Putamen (tissue), 1 donor: Measurements from ENCODE around the gene OR10H4.
"Not testable (repeated sequence)": the region's sequence is repeated elsewhere in the genome, so short reads cannot be mapped to it uniquely, and the experiment has no call there.

Source experiments
- DNase-seq: peaks from one replicate; pipeline ENCODE4 v3.0.0-alpha.2; 2016; ENCODE audit warnings: low spot score

Gene OR10H4

GRCh38 chr19:15944401-15944800 lies 4.4 kb upstream of the OR10H4 start:
- DNase-seq: no peak

- DNase-seq: no peak
These were observed 3.5 kb upstream of the OR10H4 start for GRCh38 chr19:15945301-15945700.

DNA sequence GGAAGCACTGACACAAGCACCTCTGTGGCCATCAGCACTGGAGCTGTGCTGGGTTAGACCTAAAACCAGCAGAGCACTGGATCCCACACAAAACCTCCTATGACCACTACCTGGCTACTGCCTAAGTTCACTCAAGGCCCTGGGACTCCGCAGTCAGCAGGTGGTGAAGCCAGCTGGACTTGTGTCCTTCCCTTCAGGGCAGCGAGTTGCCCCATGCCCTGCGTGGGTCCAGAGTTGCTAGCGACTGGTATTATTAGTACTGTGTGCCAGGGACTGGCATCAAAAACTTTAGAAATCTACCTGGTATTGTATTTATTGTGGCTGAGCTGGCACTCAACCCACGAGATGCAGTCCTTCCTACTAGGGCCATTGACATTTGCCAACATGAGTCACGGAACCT lies 6.0 kb downstream of the OR10H4 start:
- DNase-seq: no peak

DNA sequence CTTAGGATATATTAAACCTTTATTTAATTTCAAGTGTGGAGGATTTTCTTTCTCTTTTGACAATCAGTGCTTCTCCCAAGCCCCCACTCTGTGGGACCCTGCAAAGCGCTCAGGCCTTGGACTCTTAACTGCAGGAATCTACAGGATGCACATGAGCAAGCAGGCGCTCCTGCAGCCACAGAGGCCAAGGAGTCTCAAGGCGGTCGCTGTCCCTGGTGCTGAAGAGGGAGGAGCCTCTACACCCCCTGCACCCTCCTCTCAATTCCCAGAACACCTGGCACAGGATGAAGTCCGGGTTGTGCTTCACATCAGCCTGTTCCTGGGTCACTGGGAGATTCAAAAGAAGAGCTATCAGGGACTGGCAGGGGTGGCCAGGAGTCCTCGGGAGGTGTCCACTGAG lies 13.5 kb downstream of the OR10H4 start:
- DNase-seq: no peak

GRCh38 chr19:15964231-15964630 lies 15.4 kb downstream of the OR10H4 start:
- no peak for DNase-seq

DNA sequence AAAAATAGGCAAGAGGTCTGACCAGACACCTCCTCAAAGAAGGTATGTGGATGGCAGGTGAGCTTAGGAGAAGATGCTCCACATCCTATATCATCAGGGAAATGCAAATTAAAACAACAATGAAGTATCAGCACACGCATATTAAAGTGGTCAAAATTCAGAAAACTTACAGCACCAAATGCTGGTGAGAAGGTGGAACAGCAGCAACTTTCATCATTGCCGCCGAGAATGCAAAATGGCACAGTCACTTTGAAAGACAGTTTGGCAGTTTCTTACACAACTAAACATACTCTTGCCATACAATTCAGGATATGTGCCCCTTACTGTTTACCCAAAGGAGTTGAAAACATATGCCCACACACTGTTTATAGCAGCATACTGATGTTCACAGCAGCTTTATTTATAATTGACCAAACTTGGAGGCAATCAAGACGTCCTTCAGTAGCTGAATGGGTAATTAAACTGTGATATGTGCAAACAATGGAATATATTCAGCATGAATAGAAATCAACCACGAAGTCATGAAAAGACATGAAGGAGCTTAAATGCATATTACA lies 22.5 kb downstream of the OR10H4 start:
- DNase-seq: no peak

DNA sequence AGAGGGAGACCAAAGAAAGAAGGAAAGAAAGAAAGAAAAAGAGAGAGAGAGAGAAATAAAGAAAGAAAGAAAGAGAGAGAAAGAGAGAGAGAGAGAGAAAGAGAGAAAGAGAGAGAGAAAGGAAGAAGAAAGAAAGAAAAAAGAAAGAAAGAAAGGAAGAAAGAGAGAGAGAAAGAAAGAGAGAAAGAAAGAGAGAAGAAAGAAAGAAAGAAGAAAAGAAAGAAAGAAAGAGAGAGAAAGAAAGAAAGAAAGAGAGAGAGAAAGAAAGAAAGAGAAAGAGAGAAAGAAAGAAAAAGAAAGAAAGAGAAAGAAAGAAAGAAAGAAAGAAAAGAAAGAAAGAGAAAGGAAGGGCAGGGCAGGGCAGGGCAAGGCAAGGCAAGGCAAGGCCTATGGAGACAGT lies 23.2 kb downstream of the OR10H4 start:
- DNase-seq: not testable (repeated sequence)

DNA sequence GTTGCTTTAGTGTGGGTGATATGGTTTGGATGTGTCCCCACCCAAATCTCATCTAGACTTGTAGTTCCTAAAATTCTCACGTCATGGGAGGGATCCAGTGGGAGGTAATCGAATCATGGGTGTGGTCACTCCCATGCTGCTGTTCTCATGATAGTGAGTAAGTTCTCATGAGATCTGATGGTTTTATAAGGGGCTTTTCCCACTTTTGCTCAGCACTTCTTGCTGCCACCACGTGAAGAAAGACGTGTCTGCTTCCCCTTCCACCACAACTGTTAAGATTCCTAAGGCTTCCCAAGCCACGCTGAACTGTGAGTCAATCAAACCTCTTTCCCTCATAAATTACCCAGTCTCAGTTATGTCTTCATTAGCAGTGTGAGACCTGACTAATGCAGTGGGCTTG lies 26.0 kb downstream of the OR10H4 start:
- no peak for DNase-seq

GRCh38 chr19:15976836-15977689 lies 28.3 kb downstream of the OR10H4 start:
- no peak for DNase-seq

GRCh38 chr19:15977690-15978089 lies 28.9 kb downstream of the OR10H4 start:
- no peak for DNase-seq

- DNase-seq: no peak
These were observed 30.5 kb downstream of the OR10H4 start for GRCh38 chr19:15979293-15979692.

- DNase-seq: not testable (repeated sequence)
These were observed 37.0 kb downstream of the OR10H4 start for GRCh38 chr19:15985831-15986230.

DNA sequence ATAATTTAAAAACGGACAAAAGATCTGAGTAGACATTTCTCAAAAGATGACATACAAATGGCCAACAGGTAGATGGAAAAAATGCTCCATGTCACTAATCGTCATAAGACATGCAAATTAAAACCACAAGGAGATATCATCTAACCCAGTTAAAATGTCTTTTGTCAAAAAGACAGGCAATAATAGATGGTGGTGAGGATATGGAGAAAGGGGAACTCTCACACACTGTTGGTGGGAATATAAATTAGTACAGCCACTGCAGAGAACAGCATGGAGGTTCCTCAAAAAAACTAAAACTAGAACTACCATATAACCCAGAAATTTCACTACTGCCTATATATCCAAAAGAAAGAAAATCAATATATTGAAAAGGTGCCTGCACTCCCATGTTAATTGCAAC lies 37.9 kb downstream of the OR10H4 start:
- DNase-seq: no peak

- DNase-seq: no peak
These were observed 41.1 kb downstream of the OR10H4 start for GRCh38 chr19:15989889-15990288.

- no peak for DNase-seq
These were observed 42.8 kb downstream of the OR10H4 start for GRCh38 chr19:15991602-15992001.

GRCh38 chr19:15992014-15992413 lies 43.2 kb downstream of the OR10H4 start:
- no peak for DNase-seq

- DNase-seq: no peak
These were observed 46.7 kb downstream of the OR10H4 start for GRCh38 chr19:15995536-15995935.

DNA sequence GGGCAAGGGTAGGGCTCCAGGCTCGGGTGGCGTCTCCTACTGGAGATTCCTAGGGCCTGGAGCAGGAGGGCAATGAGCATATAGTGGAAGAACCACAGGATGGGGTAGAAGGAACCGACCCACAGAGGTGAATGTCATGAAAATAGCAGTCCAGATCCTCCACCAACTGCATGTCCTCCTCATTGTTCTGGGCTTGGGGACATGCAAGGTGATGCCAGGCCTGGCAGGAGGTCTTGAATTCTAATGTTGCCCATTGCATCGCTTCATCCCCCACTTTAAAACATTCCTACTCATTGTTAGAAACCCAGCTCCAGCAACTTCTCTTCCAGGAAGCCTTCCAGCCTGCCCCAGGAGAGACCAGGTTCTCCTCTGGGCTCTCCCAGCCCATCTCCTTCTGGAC lies 49.4 kb downstream of the OR10H4 start:
- DNase-seq: no peak
